HepG2 (cell line): ENCODE results near the gene DTNA. TPM values are rescaled to one million over a fixed set of nuclear protein-coding genes. Genes with fewer than 3 reads are reported as not detected.

Experiments used
- ATAC-seq: fragments of 200-7000 bp; cut with Tn5 transposase; 3 replicates; pipeline ENCODE4 v1.9.1; 2020; ENCODE audit warnings: mild to moderate bottlenecking, moderate library complexity
- BruUV-seq: library from RNA; stranded (reverse); fragments of 400-500 nt; replicated peaks from 2 replicates; lab custom pipeline; 2021; lab: Mats Ljungman, UMichigan
- CTCF ChIA-PET: fragments of 300-600 bp; formaldehyde crosslinking; extraction: SDS; loops from one replicate; lab custom pipeline; 2021; ENCODE audit warnings: low total read pairs, inconsistent platforms, low intra/inter-chr PET ratio; lab: Yijun Ruan, JAX
- POLR2A ChIA-PET: fragments of 350-600 bp; sonication (Branson Sonifier 250); formaldehyde crosslinking; loops from one replicate; lab custom pipeline; 2020; ENCODE audit warnings: antibody characterized with exemption, inconsistent platforms; lab: Yijun Ruan, JAX
- DNase-seq: peaks from one replicate; pipeline ENCODE4 v3.0.0-alpha.2; 2015; ENCODE audit warnings: low spot score
- FAIRE-seq: peaks from 3 replicates; lab custom pipeline; 2011; peaks lifted over from hg19 to GRCh38; lab: Jason Lieb, UNC
- H2AFZ ChIP-seq: one replicate; pipeline ENCODE4 v1.6.1; 2011; ENCODE audit warnings: low read length, inconsistent platforms
- H3K27ac ChIP-seq: fragments of 300-600 bp; 3 replicates; pipeline ENCODE4 v1.8.0; 2011; ENCODE audit warnings: mixed run types, mild to moderate bottlenecking, mixed read lengths, low read length, inconsistent platforms; ENCODE audit not compliant: insufficient read depth; ENCODE audit errors: extremely low read length
- H3K27me3 ChIP-seq, 2 experiments: fragments of 200-600 bp in 1 of 2; 2 replicates in 1 of 2; 3 replicates in 1 of 2; pipeline versions ENCODE4 v1.6.0 to v1.8.0; 2011; ENCODE audit warnings: low read length in 2 of 2, mild to moderate bottlenecking in 2 of 2, moderate library complexity in 2 of 2, inconsistent platforms in 1 of 2; ENCODE audit not compliant: insufficient read depth in 2 of 2, control insufficient read depth in 1 of 2
- H3K36me3 ChIP-seq, 2 experiments: fragments of 200-600 bp in 1 of 2; replicated peaks in 1 of 2; 2 replicates in 1 of 2; 3 replicates in 1 of 2; pipeline versions ENCODE4 v1.5.1 to v1.8.0; 2011; ENCODE audit warnings: low read length in 2 of 2, inconsistent platforms in 1 of 2; ENCODE audit not compliant: insufficient read depth in 2 of 2, control insufficient read depth in 1 of 2
- H3K4me1 ChIP-seq: 2 replicates; pipeline ENCODE4 v1.5.1; 2012; ENCODE audit warnings: low read length, inconsistent platforms; ENCODE audit not compliant: insufficient read depth
- H3K4me2 ChIP-seq: 2 replicates; pipeline ENCODE4 v1.6.0; 2011; ENCODE audit warnings: low read depth, low read length, inconsistent platforms
- H3K4me3 ChIP-seq, 3 experiments: fragments of 200-600 bp in 1 of 3; sonication (generic), shearing (Covaris generic) in 1 of 3; replicated peaks in 1 of 3; 2 replicates each; pipeline ENCODE4 v1.5.1; 2011 to 2016; ENCODE audit warnings: low read length in 3 of 3, inconsistent platforms in 2 of 3, low read depth in 2 of 3, mild to moderate bottlenecking in 2 of 3, control low read depth in 1 of 3, mixed read lengths in 1 of 3; ENCODE audit not compliant: insufficient read depth in 1 of 3
- H3K79me2 ChIP-seq: one replicate; pipeline ENCODE4 v1.6.1; 2011; ENCODE audit warnings: low read length, inconsistent platforms; ENCODE audit not compliant: insufficient read depth
- H3K9ac ChIP-seq: 2 replicates; pipeline ENCODE4 v1.6.0; 2011; ENCODE audit warnings: mild to moderate bottlenecking, low read depth, low read length, inconsistent platforms; ENCODE audit not compliant: insufficient read depth
- H3K9me3 ChIP-seq: 2 replicates; pipeline ENCODE4 v1.5.1; 2012; ENCODE audit warnings: mild to moderate bottlenecking, low read length
- H4K20me1 ChIP-seq: 2 replicates; pipeline ENCODE4 v1.6.0; 2011; ENCODE audit warnings: inconsistent platforms, mild to moderate bottlenecking, low read length, moderate library complexity; ENCODE audit not compliant: insufficient read depth
- GATA4 ChIP-seq: sonication (generic); IDR thresholded peaks from 2 replicates; pipeline ENCODE4 v1.6.1; 2016; ENCODE audit warnings: antibody characterized with exemption, low read depth, borderline replicate concordance
- KDM2A ChIP-seq: sonication (generic); formaldehyde crosslinking; IDR thresholded peaks from 2 replicates; pipeline ENCODE4 v1.4.0; 2020; ENCODE audit warnings: low read depth, missing genetic modification reagents, borderline replicate concordance
- MYC ChIP-seq: sonication (generic); formaldehyde crosslinking; IDR thresholded peaks from 2 replicates; pipeline ENCODE4 v1.9.0; 2021; ENCODE audit warnings: missing genetic modification reagents, borderline replicate concordance
- SNAPC2 ChIP-seq: sonication (generic); formaldehyde crosslinking; IDR thresholded peaks from 2 replicates; pipeline ENCODE4 v1.8.1; 2022; ENCODE audit warnings: mild to moderate bottlenecking, missing genetic modification reagents
- SP140L ChIP-seq: sonication (generic); formaldehyde crosslinking; IDR thresholded peaks from 2 replicates; pipeline ENCODE4 v1.4.0; 2020; ENCODE audit warnings: missing genetic modification reagents, borderline replicate concordance
- SP5 ChIP-seq: IDR thresholded peaks from 2 replicates; pipeline ENCODE4 v1.6.1; 2016; ENCODE audit warnings: low read depth, borderline replicate concordance
- XBP1 ChIP-seq: sonication (generic); formaldehyde crosslinking; IDR thresholded peaks from 2 replicates; pipeline ENCODE4 v1.5.0; 2020; ENCODE audit warnings: missing genetic modification reagents
- ZNF30 ChIP-seq: sonication (generic); formaldehyde crosslinking; IDR thresholded peaks from 2 replicates; pipeline ENCODE4 v1.5.0; 2020; ENCODE audit warnings: mild to moderate bottlenecking, missing genetic modification reagents
- ZNF333 ChIP-seq: sonication (generic); formaldehyde crosslinking; IDR thresholded peaks from 2 replicates; pipeline ENCODE4 v1.4.0; 2020; ENCODE audit warnings: mild to moderate bottlenecking, missing genetic modification reagents, borderline replicate concordance
- ZNF577 ChIP-seq: sonication (generic); formaldehyde crosslinking; IDR thresholded peaks from 2 replicates; pipeline ENCODE4 v1.4.0; 2020; ENCODE audit warnings: mild to moderate bottlenecking, low read depth, missing genetic modification reagents, borderline replicate concordance
- ZNF598 ChIP-seq: sonication (generic); formaldehyde crosslinking; IDR thresholded peaks from 2 replicates; pipeline ENCODE4 v1.5.1; 2020; ENCODE audit warnings: mild to moderate bottlenecking, missing genetic modification reagents, borderline replicate concordance
- ZNF746 ChIP-seq: sonication (generic); formaldehyde crosslinking; IDR thresholded peaks from 2 replicates; pipeline ENCODE4 v1.8.0; 2022; ENCODE audit warnings: mild to moderate bottlenecking, missing genetic modification reagents
- WGBS: methylation state at CpG from one replicate; pipeline ENCODE4 v1.1.6; 2017; ENCODE audit warnings: low lambda C conversion rate; 5-methylcytosine and 5-hydroxymethylcytosine counted together
- in situ Hi-C: cut with HindIII; loops from 2 replicates; pipeline ENCODE4 v1.10.0; 2017; ENCODE audit warnings: low pct_unique_long_range_greater_than_20kb; ENCODE audit not compliant: extremely low pct_ligation_motif_present
- intact Hi-C: fragments of 100-400 bp; cut with micrococcal nuclease; formaldehyde crosslinking; loops from one replicate; pipeline ENCODE4 v1.10.0; 2022; ENCODE audit not compliant: unreplicated experiment
- polyA plus RNA-seq, 8 experiments: library from polyadenylated mRNA; depleted of rRNA in 3 of 8; stranded (reverse) in 7 of 8; unstranded in 1 of 8; fragments of >200 nt; fragmentation: Illumina TruSeq in 4 of 8; extraction: Trizol in 4 of 8; gene quantifications; 2 replicates each; pipeline versions ENCODE4 v1.2.1 to v1.2.3, GENCODE V29; 2011 to 2016; ENCODE audit warnings: low read depth in 4 of 8, missing spikeins in 1 of 8, mixed read lengths in 1 of 8; ENCODE audit not compliant: insufficient read depth in 1 of 8
- total RNA-seq, 5 experiments: library from RNA; depleted of rRNA; stranded (reverse); fragments of >200 nt; fragmentation: Illumina TruSeq; extraction: Trizol; gene quantifications; 2 replicates each; pipeline ENCODE4 v1.2.3, GENCODE V29; 2016; ENCODE audit warnings: low read depth in 1 of 5
- TF ChIP-seq, protein P1 (sequence below): sonication (generic); formaldehyde crosslinking; IDR thresholded peaks from 2 replicates; pipeline ENCODE4 v1.5.1; 2020; ENCODE audit warnings: missing genetic modification reagents, mild to moderate bottlenecking, borderline replicate concordance

Gene DTNA
- total and polyA plus RNA-seq, 2 of the 13 experiments (the other 11 are each of a cell fraction or from before 2014, with no cell fraction given), result 8.5 to 29.0 TPM

DNA sequence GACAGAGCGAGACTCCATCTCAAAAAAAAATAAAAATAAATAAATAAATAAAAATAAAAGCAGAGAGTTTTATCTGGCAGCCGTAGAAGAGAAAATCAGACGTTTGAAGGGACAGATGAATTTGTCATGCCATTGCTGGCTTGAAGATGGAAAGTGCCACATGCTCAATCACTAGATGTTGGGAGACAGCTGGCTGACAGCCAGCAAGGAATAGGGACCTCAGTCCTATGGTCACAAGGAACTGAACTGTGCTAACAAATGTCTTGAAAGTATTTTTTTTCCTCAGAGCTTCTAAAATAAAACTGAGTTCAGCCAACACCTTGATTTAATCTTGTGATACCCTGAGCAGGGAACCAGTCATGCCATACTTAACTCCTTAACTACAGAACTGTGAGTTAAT is 65.4 kb downstream of the DTNA start:
- Histone ChIP-seq H3K9me3 (no peaks in the 10 kb centered on the region), H2AFZ (no peak overlapping the region)
- BruUV-seq, result no TSS peak
- in situ Hi-C loops, result no loop called here
- TF ChIP-seq XBP1 (CRISPR knock-in tag) (no peak), SP5 (CRISPR knock-in tag) (no peak), KDM2A (CRISPR knock-in tag) (no peak), SP140L (no peak), ZNF577 (CRISPR knock-in tag) (no peak), ZNF333 (no peak), MYC (CRISPR knock-in tag) (no peak), SNAPC2 (CRISPR knock-in tag) (no peak), ZNF30 (no peak), GATA4 (no peak), ZNF746 (no peak), ZNF598 (CRISPR knock-in tag) (no peak)
- TF ChIP-seq, protein P1, sequence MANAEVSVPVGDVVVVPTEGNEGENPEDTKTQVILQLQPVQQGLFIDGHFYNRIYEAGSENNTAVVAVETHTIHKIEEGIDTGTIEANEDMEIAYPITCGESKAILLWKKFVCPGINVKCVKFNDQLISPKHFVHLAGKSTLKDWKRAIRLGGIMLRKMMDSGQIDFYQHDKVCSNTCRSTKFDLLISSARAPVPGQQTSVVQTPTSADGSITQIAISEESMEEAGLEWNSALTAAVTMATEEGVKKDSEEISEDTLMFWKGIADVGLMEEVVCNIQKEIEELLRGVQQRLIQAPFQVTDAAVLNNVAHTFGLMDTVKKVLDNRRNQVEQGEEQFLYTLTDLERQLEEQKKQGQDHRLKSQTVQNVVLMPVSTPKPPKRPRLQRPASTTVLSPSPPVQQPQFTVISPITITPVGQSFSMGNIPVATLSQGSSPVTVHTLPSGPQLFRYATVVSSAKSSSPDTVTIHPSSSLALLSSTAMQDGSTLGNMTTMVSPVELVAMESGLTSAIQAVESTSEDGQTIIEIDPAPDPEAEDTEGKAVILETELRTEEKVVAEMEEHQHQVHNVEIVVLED (CRISPR knock-in tag), result no peak
- TF ChIP-seq, all 625 proteins: peak for 0
- 84% methylated on average over 3 of the region's 3 CpGs for WGBS
- no peaks in the 10 kb centered on the region for H3K79me2 ChIP-seq
- ATAC-seq (no peak), DNase-seq (no peak), FAIRE-seq (no peak)
- ChIA-PET CTCF (no interaction called here), POLR2A (no interaction called here)
- intact Hi-C loops, result no loop called here
- H4K20me1 ChIP-seq, result no peaks in the 10 kb centered on the region
- no peak overlapping the region for H3K4me3 ChIP-seq
- no peaks in the 10 kb centered on the region for H3K4me1 ChIP-seq
- H3K9ac ChIP-seq, result no peak overlapping the region
- no peak overlapping the region for H3K4me2 ChIP-seq
- no peaks in the 10 kb centered on the region for H3K27me3 ChIP-seq
- H3K36me3 ChIP-seq, result no peaks in the 10 kb centered on the region
- no peak overlapping the region for H3K27ac ChIP-seq
